Measurements from ENCODE around the gene PTPRR. TPM values are rescaled to one million over a fixed set of nuclear protein-coding genes. Genes with fewer than 3 reads are reported as not detected.
A peak's percentile ranks its signal among the peaks of the same experiment; 100 is the strongest.

The PTPRR gene
- total RNA-seq, 1 donor from 2014 or later, result 1.2 TPM

- intact Hi-C loops (cut with DNase I), result no loop called here
- DNase-seq (ENCODE audit: missing footprints) (no peak), ATAC-seq (no peak)
Observed at GRCh38 chr12:70604662-70605061, 315.9 kb downstream of the PTPRR start.

- no peak for ATAC-seq
- intact Hi-C loops (cut with DNase I), result no loop called here
Observed at GRCh38 chr12:70603044-70603443, 317.5 kb downstream of the PTPRR start.

GRCh38 chr12:70598467-70599193, 321.9 kb downstream of the PTPRR start:
- intact Hi-C loops (cut with DNase I), result no loop called here
- DNase-seq (ENCODE audit: missing footprints), result no peak
- ATAC-seq, result no peak

More at GRCh38 chr12:70603044-70603443, 317.5 kb downstream of the PTPRR start:
- DNase-seq (ENCODE audit: missing footprints), result no peak

GRCh38 chr12:70592664-70593063, 327.9 kb downstream of the PTPRR start:
- no peak for ATAC-seq
- DNase-seq (ENCODE audit: missing footprints), result no peak
- intact Hi-C loops (cut with DNase I), result no loop called here

GRCh38 chr12:70590549-70591226, 329.9 kb downstream of the PTPRR start:
- ATAC-seq, result no peak
- intact Hi-C loops (cut with DNase I), result loop anchor here (2.0 kb wide), 1 partner anchor 128 kb away; no protein-coding TSS in a partner anchor

GRCh38 chr12:70590051-70590450, 330.5 kb downstream of the PTPRR start:
- intact Hi-C loops (cut with DNase I), result loop anchor here (2.0 kb wide), 1 partner anchor 129 kb away; no protein-coding TSS in a partner anchor
- DNase-seq (ENCODE audit: missing footprints) (peak; percentile 74), ATAC-seq (peak; percentile 48)

More at GRCh38 chr12:70590549-70591226, 329.9 kb downstream of the PTPRR start:
- DNase-seq (ENCODE audit: missing footprints), result no peak

Other genes with a start within 250 kb of the PTPRR start
- not detected for gene TSPAN8, start 237.3 kb upstream of the PTPRR start, total RNA-seq

Measured in Right ventricle myocardium inferior (tissue), 1 donor.